Fibroblast of pulmonary artery (primary cell): ENCODE results near the gene C1orf174.

Source experiments
- DNase-seq: peaks from one replicate; pipeline ENCODE4 v3.0.0-alpha.2; 2010; ENCODE audit warnings: low read depth
- H3K4me3 ChIP-seq: replicated peaks from 2 replicates; pipeline ENCODE4 v1.5.1; 2011; ENCODE audit warnings: low read depth, mild to moderate bottlenecking, control low read depth, low read length, moderate library complexity
- CTCF ChIP-seq: IDR thresholded peaks from 2 replicates; pipeline ENCODE4 v1.5.1; 2011; ENCODE audit warnings: mild to moderate bottlenecking, control low read depth, low read length, inconsistent platforms; ENCODE audit errors: missing control alignments

C1orf174 gene

GRCh38 chr1:3931007-3931912 lies 31.2 kb upstream of the C1orf174 start:
- H3K4me3 ChIP-seq = no peak overlapping the region
- no peak for DNase-seq
- no peak for TF ChIP-seq CTCF

GRCh38 chr1:3930301-3931006 lies 30.4 kb upstream of the C1orf174 start:
- TF ChIP-seq CTCF = no peak
- no peak for DNase-seq
- H3K4me3 ChIP-seq = no peak overlapping the region

- no peak for TF ChIP-seq CTCF
- no peak for DNase-seq
- no peak overlapping the region for H3K4me3 ChIP-seq
Measured at GRCh38 chr1:3929126-3929525, 29.1 kb upstream of the C1orf174 start.

GRCh38 chr1:3928586-3928985 lies 28.5 kb upstream of the C1orf174 start:
- no peak for DNase-seq
- TF ChIP-seq CTCF = no peak
- H3K4me3 ChIP-seq = no peak overlapping the region

GRCh38 chr1:3926956-3927355 lies 26.9 kb upstream of the C1orf174 start:
- TF ChIP-seq CTCF = no peak
- no peak overlapping the region for H3K4me3 ChIP-seq
- no peak for DNase-seq

GRCh38 chr1:3925762-3926161 lies 25.7 kb upstream of the C1orf174 start:
- no peak for TF ChIP-seq CTCF
- DNase-seq = no peak
- H3K4me3 ChIP-seq = no peak overlapping the region
